ENCODE results near the gene STAU1. TPM values are rescaled to one million over a fixed set of nuclear protein-coding genes. Genes with fewer than 3 reads are reported as not detected.
"Not testable (repeated sequence)": the region's sequence is repeated elsewhere in the genome, so short reads cannot be mapped to it uniquely, and the experiment has no call there.

STAU1 gene
- total RNA-seq, 1 donor from 2014 or later: 115 TPM

- Mint-ChIP-seq H3K36me3 (ENCODE audit: low read depth, unreplicated experiment) (peaks cover 42% of the 10 kb centered on the region), H3K9me3 (ENCODE audit: unreplicated experiment) (no peaks in the 10 kb centered on the region), H3K27me3 (ENCODE audit: unreplicated experiment) (peaks cover 4% of the 10 kb centered on the region), H3K4me3 (ENCODE audit: unreplicated experiment) (no peak overlapping the region), H3K4me1 (ENCODE audit: unreplicated experiment) (no peaks in the 10 kb centered on the region), H3K27ac (ENCODE audit: unreplicated experiment) (no peak overlapping the region)
- TF ChIP-seq CTCF (IDR thresholded peaks at IDR 0.05; ENCODE audit: unreplicated experiment): no peak
- DNase-seq (ENCODE audit: low spot score): no peak
These were observed 83.8 kb downstream of the STAU1 start for GRCh38 chr20:49104365-49104648.

- H3K27me3 Mint-ChIP-seq (ENCODE audit: unreplicated experiment): peaks cover 4% of the 10 kb centered on the region
- H3K9me3 Mint-ChIP-seq (ENCODE audit: unreplicated experiment): no peaks in the 10 kb centered on the region
- DNase-seq (ENCODE audit: low spot score): no peak
- H3K4me3 Mint-ChIP-seq (ENCODE audit: unreplicated experiment): no peak overlapping the region
- peaks cover 40% of the 10 kb centered on the region for H3K36me3 Mint-ChIP-seq (ENCODE audit: low read depth, unreplicated experiment)
- no peak overlapping the region for H3K27ac Mint-ChIP-seq (ENCODE audit: unreplicated experiment)
- H3K4me1 Mint-ChIP-seq (ENCODE audit: unreplicated experiment): no peaks in the 10 kb centered on the region
- no peak for TF ChIP-seq CTCF (IDR thresholded peaks at IDR 0.05; ENCODE audit: unreplicated experiment)
These were observed 84.3 kb downstream of the STAU1 start for GRCh38 chr20:49103647-49104364.

- H3K27me3 Mint-ChIP-seq (ENCODE audit: unreplicated experiment): peaks cover 3% of the 10 kb centered on the region
- H3K9me3 Mint-ChIP-seq (ENCODE audit: unreplicated experiment): no peaks in the 10 kb centered on the region
- peak overlapping the region; percentile 52 for H3K4me3 Mint-ChIP-seq (ENCODE audit: unreplicated experiment)
- DNase-seq (ENCODE audit: low spot score): no peak
- peaks cover 35% of the 10 kb centered on the region for H3K36me3 Mint-ChIP-seq (ENCODE audit: low read depth, unreplicated experiment)
- no peak for TF ChIP-seq CTCF (IDR thresholded peaks at IDR 0.05; ENCODE audit: unreplicated experiment)
- no peaks in the 10 kb centered on the region for H3K4me1 Mint-ChIP-seq (ENCODE audit: unreplicated experiment)
- H3K27ac Mint-ChIP-seq (ENCODE audit: unreplicated experiment): no peak overlapping the region
These were observed 85.1 kb downstream of the STAU1 start for GRCh38 chr20:49103019-49103418.

DNA sequence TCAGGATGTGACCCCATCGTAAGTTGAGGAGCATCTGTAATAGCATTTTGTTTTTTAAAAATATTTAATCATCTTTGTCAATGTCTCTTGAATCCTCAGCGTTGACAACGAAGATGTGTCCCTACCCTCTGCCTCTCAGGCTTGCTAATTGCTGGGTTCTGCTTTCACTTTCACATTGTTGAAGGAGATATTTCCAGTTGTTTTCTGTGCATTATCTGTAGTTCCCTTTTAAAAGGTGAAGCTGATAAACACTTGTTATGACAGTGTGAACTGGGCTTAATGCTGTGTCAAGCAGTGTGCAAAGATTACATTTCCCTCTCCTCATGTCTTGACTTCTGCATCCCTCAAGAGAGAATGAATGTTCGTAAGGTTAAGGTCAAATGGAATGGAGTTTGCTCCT is 87.2 kb downstream of the STAU1 start:
- TF ChIP-seq CTCF (IDR thresholded peaks at IDR 0.05; ENCODE audit: unreplicated experiment): no peak
- H3K4me1 Mint-ChIP-seq (ENCODE audit: unreplicated experiment): no peaks in the 10 kb centered on the region
- peaks cover 37% of the 10 kb centered on the region for H3K36me3 Mint-ChIP-seq (ENCODE audit: low read depth, unreplicated experiment)
- H3K27ac Mint-ChIP-seq (ENCODE audit: unreplicated experiment): no peak overlapping the region
- H3K27me3 Mint-ChIP-seq (ENCODE audit: unreplicated experiment): peaks cover 3% of the 10 kb centered on the region
- H3K4me3 Mint-ChIP-seq (ENCODE audit: unreplicated experiment): no peak overlapping the region
- DNase-seq (ENCODE audit: low spot score): no peak
- no peaks in the 10 kb centered on the region for H3K9me3 Mint-ChIP-seq (ENCODE audit: unreplicated experiment)

GRCh38 chr20:49100292-49100691 is 87.8 kb downstream of the STAU1 start:
- DNase-seq (ENCODE audit: low spot score); H3K27ac Mint-ChIP-seq (ENCODE audit: unreplicated experiment); H3K27me3 Mint-ChIP-seq (ENCODE audit: unreplicated experiment); H3K4me1 Mint-ChIP-seq (ENCODE audit: unreplicated experiment); H3K4me3 Mint-ChIP-seq (ENCODE audit: unreplicated experiment); H3K9me3 Mint-ChIP-seq (ENCODE audit: unreplicated experiment): not testable (repeated sequence)
- peaks cover 30% of the 10 kb centered on the region for H3K36me3 Mint-ChIP-seq (ENCODE audit: low read depth, unreplicated experiment)
